GM12875 (cell line): ENCODE data around the gene PRKCZ.

Experiments
- H3K4me3 ChIP-seq: one replicate; pipeline ENCODE4 v1.5.1; 2011; ENCODE audit warnings: low read depth, low read length, control low read depth
- TF ChIP-seq, protein P1 (sequence below): IDR thresholded peaks from 2 replicates; pipeline ENCODE4 v1.5.1; 2011; ENCODE audit warnings: low read depth, mild to moderate bottlenecking, control low read depth, inconsistent platforms, low read length, moderate library complexity, borderline replicate concordance; ENCODE audit not compliant: insufficient read depth

The PRKCZ gene

DNA sequence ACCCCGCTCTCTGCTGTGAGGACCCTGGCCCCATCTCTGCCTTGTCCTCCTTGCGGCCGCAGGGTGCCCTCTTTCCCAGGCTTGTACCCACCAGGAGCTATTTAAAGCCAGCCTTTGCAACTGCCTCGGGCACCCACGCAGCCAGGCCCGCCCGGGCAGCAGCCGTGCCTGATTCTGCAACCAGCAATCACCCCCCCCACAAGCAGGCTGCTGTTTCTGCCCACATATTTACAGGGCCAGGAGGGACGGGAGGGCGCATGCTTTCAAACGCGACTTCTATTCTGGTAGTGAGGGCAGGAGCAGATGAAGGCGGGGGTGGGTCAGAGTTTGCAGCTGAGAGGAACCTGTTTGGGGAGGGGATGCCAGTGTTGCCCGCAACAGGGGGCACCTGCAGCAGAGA is 17.5 kb upstream of the PRKCZ start:
- TF ChIP-seq, protein P1, sequence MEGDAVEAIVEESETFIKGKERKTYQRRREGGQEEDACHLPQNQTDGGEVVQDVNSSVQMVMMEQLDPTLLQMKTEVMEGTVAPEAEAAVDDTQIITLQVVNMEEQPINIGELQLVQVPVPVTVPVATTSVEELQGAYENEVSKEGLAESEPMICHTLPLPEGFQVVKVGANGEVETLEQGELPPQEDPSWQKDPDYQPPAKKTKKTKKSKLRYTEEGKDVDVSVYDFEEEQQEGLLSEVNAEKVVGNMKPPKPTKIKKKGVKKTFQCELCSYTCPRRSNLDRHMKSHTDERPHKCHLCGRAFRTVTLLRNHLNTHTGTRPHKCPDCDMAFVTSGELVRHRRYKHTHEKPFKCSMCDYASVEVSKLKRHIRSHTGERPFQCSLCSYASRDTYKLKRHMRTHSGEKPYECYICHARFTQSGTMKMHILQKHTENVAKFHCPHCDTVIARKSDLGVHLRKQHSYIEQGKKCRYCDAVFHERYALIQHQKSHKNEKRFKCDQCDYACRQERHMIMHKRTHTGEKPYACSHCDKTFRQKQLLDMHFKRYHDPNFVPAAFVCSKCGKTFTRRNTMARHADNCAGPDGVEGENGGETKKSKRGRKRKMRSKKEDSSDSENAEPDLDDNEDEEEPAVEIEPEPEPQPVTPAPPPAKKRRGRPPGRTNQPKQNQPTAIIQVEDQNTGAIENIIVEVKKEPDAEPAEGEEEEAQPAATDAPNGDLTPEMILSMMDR = no peak
- H3K4me3 ChIP-seq = no peak overlapping the region

DNA sequence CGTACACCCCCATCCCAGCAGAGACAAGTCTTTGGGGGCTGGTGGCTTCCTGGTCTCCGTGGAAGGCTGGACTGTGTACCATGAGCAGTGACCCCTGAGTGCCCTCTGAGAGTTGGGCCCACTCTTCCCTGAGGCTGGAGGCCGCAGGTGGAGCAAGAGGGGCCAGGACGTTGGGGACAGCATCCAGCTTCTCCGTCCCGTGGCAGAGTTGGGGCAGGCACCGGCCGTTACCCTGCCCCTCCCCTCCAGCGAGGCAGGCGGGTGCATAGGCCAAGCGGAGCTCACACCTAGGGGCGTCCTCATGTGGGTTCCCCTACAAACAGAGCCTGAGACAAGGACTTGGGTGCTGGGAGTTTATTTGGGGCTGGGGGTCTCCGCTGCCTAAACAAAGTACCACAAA is 17.0 kb upstream of the PRKCZ start:
- H3K4me3 ChIP-seq = no peak overlapping the region
- TF ChIP-seq, protein P1 = no peak

DNA sequence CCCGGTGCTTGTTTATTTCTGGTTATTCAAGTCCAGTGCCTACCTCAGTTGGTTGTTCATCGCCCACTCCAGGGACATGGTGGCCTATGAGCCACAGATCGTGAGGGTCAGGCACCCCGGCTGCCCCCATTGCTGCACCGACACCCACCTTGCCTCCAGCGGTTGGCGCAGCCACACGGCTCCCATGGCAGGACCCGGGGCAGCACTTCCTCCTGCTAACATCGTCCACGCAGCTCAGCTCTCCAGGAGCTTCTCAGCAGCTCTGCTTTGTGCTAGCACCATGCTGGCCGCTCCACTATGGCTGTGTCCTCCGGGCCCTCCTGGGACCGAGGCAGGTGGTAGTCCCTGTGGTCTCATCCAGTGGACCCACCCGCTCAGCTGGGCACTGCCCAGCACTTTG is 13.9 kb upstream of the PRKCZ start:
- TF ChIP-seq, protein P1 = no peak
- H3K4me3 ChIP-seq = no peak overlapping the region

DNA sequence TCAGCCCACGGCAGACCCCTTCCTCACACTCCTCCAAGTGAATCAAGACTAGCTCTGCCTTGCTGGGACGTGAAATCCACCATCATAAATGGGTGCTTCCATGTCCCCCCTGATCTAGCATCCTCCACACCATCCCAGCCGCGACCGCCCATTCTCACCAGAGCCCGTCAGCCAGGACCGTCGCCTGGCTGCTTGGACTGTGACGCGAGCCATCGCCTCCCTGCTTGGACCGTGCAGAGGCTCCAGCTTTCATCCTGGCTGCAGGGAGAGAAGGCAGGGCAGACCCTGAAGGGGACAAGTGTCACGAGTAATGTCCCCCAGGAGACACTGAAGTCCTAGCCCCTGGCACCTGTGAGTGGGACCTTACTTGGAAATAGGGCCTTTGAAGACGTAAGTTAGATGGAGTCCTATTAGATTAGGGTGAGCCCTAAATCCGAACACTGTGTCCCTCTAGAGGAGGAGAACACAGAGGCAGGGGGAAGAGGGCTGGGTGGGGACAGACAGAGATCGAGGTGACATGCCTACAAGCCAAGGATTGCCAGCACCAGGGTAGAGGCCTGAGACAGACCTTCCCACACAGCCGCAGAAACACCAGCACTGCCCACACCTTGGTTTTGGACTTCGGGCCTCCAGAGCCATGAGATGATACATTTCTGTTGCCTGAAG is 12.8 kb upstream of the PRKCZ start:
- H3K4me3 ChIP-seq = no peak overlapping the region
- TF ChIP-seq, protein P1 = no peak

DNA sequence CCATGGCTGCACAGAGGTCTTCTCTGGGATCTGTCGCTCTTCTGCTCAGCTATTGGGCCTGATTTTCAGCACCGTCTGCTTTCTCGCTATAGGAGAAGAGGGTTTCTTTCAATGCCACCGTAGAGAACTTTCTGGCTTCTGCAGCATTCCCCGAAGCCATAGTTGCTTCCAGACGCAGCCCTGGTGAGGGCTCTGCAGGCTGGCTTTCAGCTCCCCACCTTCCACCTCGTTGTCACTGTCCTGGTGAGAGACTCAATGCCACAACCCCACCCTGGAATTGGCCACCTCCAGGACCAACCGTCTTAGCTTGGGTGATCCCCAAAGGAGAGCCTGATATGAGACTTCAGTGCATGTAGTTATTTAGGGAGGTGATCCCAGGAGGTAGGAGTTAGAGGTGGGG is 12.0 kb upstream of the PRKCZ start:
- TF ChIP-seq, protein P1 = no peak

DNA sequence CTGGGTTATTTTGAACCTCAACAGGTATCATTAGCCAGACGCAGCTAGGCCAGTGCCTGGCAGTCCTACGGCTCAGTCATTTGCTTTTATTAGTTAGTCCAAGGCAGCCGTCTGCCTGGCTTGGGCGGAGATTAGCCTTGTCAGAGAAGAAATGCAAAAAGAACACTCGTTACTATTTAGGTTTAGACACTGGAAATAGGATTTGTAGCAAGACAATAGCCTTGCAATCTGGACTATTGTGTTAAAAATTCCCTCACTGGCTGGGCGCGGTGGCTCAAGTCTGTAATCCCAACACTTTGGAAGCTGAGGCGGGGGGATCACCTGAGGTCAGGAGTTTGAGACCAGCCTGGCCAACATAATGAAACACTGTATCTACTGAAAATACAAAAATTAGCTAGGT is 11.0 kb upstream of the PRKCZ start:
- TF ChIP-seq, protein P1 = no peak
- no peak overlapping the region for H3K4me3 ChIP-seq

More for the DNA sequence above, 12.0 kb upstream of the PRKCZ start:
- no peak overlapping the region for H3K4me3 ChIP-seq

DNA sequence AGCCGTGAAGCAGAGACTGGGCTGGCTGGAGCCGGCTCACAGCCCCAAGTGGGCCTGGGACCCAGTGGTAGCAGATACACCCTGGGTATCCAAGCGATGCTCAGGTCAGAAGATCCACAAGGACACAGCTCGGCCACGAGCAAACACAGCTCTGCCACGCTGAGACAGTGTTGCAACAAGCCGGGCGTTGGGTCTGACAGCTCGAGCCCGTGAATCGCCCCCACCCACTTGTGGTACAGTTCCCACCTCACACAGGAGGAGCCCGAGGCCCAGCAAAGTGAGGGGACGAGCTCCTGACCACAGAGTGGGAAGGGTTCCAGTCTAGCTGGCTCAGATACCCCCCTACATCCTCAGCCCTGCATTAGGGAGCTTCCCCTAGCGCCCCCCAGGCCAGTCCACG is 8.9 kb upstream of the PRKCZ start:
- no peak overlapping the region for H3K4me3 ChIP-seq
- TF ChIP-seq, protein P1 = no peak
